NOMO-1 treated with dmso at 0.1 percent for 144 hours (cell line): ENCODE data around the gene SEBOX.
A peak's percentile ranks its signal among the peaks of the same experiment; 100 is the strongest.

ENCODE experiments used
- DNase-seq: peaks from one replicate; lab custom pipeline; 2025; ENCODE audit not compliant: unreplicated experiment; lab: John Stamatoyannopoulos, UW

Gene SEBOX

GRCh38 chr17:28368915-28369683 lies 4.1 kb upstream of the SEBOX start:
- no peak for DNase-seq

- DNase-seq = no peak
Observed at GRCh38 chr17:28368306-28368831, 3.4 kb upstream of the SEBOX start.

- DNase-seq = no peak
Observed at GRCh38 chr17:28367641-28368305, 2.8 kb upstream of the SEBOX start.

GRCh38 chr17:28366605-28367004 lies 1.6 kb upstream of the SEBOX start:
- DNase-seq = no peak

- DNase-seq = no peak
Observed at GRCh38 chr17:28365487-28365886, 488 bp upstream of the SEBOX start.

- DNase-seq = no peak
Observed at GRCh38 chr17:28363776-28364650, 986 bp downstream of the SEBOX start.

- DNase-seq = no peak
Observed at GRCh38 chr17:28363186-28363585, 1.8 kb downstream of the SEBOX start.

GRCh38 chr17:28357901-28358197 lies 7.2 kb downstream of the SEBOX start:
- no peak for DNase-seq

- DNase-seq = peak; percentile 95
Observed at GRCh38 chr17:28357061-28357900, 7.7 kb downstream of the SEBOX start, which contains the start of gene POLDIP2. TSS of gene POLDIP2 (minus strand) at chr17:28357527. CDS start at chr17:28357448, 79 bp downstream.

GRCh38 chr17:28350271-28350670 lies 14.7 kb downstream of the SEBOX start:
- DNase-seq = no peak

GRCh38 chr17:28348979-28349378 lies 16.0 kb downstream of the SEBOX start:
- no peak for DNase-seq

- no peak for DNase-seq
Observed at GRCh38 chr17:28347261-28347891, 17.6 kb downstream of the SEBOX start.

GRCh38 chr17:28346746-28347246 lies 18.2 kb downstream of the SEBOX start:
- no peak for DNase-seq

GRCh38 chr17:28346199-28346580 lies 18.8 kb downstream of the SEBOX start:
- DNase-seq = no peak

- no peak for DNase-seq
Observed at GRCh38 chr17:28345419-28346198, 19.4 kb downstream of the SEBOX start.

GRCh38 chr17:28344435-28344901 lies 20.5 kb downstream of the SEBOX start:
- no peak for DNase-seq

- no peak for DNase-seq
Observed at GRCh38 chr17:28344011-28344410, 21.0 kb downstream of the SEBOX start.

GRCh38 chr17:28343491-28343932 lies 21.5 kb downstream of the SEBOX start:
- no peak for DNase-seq

GRCh38 chr17:28342313-28342712 lies 22.7 kb downstream of the SEBOX start:
- DNase-seq = no peak
